Loucy (cell line): ENCODE data around the gene SLC6A18.

Experiments
- EZH2phosphoT487 ChIP-seq: fragments of 200-600 bp; IDR thresholded peaks from 2 replicates; pipeline ENCODE4 v1.6.1; 2018; ENCODE audit warnings: antibody characterized with exemption, mild to moderate bottlenecking, moderate library complexity, borderline replicate concordance
- TF ChIP-seq, protein P1 (sequence below): fragments of 200-600 bp; sonication (generic); conservative IDR thresholded peaks from 2 replicates; pipeline ENCODE4 v1.5.1; 2014; ENCODE audit warnings: mild to moderate bottlenecking, antibody characterized with exemption, low read length

DNA sequence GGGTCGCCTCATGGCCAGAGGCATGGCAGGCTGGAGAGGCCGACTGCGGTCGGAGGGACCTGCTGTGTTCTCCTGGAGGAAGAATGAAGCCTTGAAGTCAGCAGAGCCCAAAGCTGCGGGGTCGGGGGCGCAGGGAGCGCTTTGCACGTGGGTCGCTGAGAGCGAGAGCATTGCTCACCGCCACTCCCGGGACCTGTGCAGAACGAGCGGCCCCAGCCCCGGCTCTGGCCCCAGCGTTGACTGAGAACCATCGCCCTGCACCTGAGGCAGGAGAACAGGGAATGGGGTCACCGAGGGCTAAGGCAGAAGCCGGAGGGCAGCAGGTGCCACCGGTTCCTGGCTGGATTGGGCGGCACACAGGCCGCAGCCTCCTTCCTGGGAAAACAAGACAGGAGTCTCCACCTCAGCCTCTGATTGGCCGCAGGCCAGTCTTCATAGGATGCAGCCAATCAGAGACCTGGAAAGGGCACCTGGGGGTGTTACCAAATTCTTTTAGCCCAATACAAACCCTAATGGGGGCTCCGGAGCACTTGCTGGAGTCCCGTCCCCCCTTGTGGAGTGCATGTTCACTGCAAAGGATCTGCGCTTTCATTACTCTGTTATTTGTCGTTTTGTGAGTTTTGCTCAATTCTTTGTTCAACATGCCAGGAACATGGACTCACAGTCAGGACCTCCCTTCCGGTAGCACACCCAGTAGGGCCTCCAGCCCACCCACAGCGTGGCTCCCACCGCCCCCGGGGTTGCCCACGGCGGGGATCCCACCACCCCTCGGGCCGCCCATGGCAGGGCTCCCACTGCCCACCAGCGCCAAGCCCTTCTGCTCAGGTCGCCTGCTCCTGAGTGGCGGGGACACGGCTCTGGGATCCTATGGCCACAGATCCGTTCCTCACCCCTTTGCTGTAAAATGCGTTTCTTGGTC, 48.4 kb upstream of the SLC6A18 start:
- TF ChIP-seq, protein P1, sequence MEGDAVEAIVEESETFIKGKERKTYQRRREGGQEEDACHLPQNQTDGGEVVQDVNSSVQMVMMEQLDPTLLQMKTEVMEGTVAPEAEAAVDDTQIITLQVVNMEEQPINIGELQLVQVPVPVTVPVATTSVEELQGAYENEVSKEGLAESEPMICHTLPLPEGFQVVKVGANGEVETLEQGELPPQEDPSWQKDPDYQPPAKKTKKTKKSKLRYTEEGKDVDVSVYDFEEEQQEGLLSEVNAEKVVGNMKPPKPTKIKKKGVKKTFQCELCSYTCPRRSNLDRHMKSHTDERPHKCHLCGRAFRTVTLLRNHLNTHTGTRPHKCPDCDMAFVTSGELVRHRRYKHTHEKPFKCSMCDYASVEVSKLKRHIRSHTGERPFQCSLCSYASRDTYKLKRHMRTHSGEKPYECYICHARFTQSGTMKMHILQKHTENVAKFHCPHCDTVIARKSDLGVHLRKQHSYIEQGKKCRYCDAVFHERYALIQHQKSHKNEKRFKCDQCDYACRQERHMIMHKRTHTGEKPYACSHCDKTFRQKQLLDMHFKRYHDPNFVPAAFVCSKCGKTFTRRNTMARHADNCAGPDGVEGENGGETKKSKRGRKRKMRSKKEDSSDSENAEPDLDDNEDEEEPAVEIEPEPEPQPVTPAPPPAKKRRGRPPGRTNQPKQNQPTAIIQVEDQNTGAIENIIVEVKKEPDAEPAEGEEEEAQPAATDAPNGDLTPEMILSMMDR, result no peak
- no peak for TF ChIP-seq EZH2phosphoT487
